GM21528 (cell line): Measurements from ENCODE around the gene HDAC9.

Source experiments
- ATAC-seq: cut with Tn5 transposase; IDR thresholded peaks from one replicate; pipeline ENCODE4 v1.9.1; 2021; ENCODE audit warnings: mild to moderate bottlenecking, moderate library complexity; ENCODE audit not compliant: unreplicated experiment, low FRiP score

HDAC9 gene

GRCh38 chr7:18577096-18577771 is 81.7 kb downstream of the HDAC9 start:
- no peak for ATAC-seq

GRCh38 chr7:18579698-18580097 is 84.1 kb downstream of the HDAC9 start:
- ATAC-seq: no peak

- ATAC-seq: no peak
These were observed 85.4 kb downstream of the HDAC9 start for GRCh38 chr7:18580950-18581349.

- no peak for ATAC-seq
These were observed 87.8 kb downstream of the HDAC9 start for GRCh38 chr7:18583305-18583704.

- ATAC-seq: no peak
These were observed 94.7 kb downstream of the HDAC9 start for GRCh38 chr7:18590241-18590640.

- ATAC-seq: no peak
These were observed 95.3 kb downstream of the HDAC9 start for GRCh38 chr7:18590744-18591340.

GRCh38 chr7:18593602-18594279 is 98.2 kb downstream of the HDAC9 start:
- ATAC-seq: no peak

GRCh38 chr7:18597754-18598153 is 102.2 kb downstream of the HDAC9 start:
- no peak for ATAC-seq

GRCh38 chr7:18607025-18607424 is 111.5 kb downstream of the HDAC9 start:
- no peak for ATAC-seq

GRCh38 chr7:18610331-18610948 is 114.9 kb downstream of the HDAC9 start:
- ATAC-seq: no peak

GRCh38 chr7:18614841-18615240 is 119.3 kb downstream of the HDAC9 start:
- ATAC-seq: no peak

GRCh38 chr7:18619311-18619710 is 123.8 kb downstream of the HDAC9 start:
- ATAC-seq: no peak

GRCh38 chr7:18623389-18623788 is 127.8 kb downstream of the HDAC9 start:
- ATAC-seq: no peak

GRCh38 chr7:18624459-18624858 is 128.9 kb downstream of the HDAC9 start:
- ATAC-seq: no peak

GRCh38 chr7:18626086-18626485 is 130.5 kb downstream of the HDAC9 start:
- ATAC-seq: no peak

- no peak for ATAC-seq
These were observed 131.2 kb downstream of the HDAC9 start for GRCh38 chr7:18626717-18627116.

- no peak for ATAC-seq
These were observed 142.0 kb downstream of the HDAC9 start for GRCh38 chr7:18637516-18637915.

- ATAC-seq: no peak
These were observed 143.3 kb downstream of the HDAC9 start for GRCh38 chr7:18638594-18639452.

GRCh38 chr7:18639711-18640110 is 144.2 kb downstream of the HDAC9 start:
- no peak for ATAC-seq

GRCh38 chr7:18644981-18645380 is 149.4 kb downstream of the HDAC9 start:
- no peak for ATAC-seq

- no peak for ATAC-seq
These were observed 152.0 kb downstream of the HDAC9 start for GRCh38 chr7:18647582-18647981.
